ENCODE data around the gene VAT1L. TPM values are rescaled to one million over a fixed set of nuclear protein-coding genes. Genes with fewer than 3 reads are reported as not detected.

The VAT1L gene
- total RNA-seq, 1 experiment from 2014 or later: 0.10 TPM

- ChIA-PET RAD21 (ENCODE audit: low non-redundant PET in 1 of 2, low total read pairs in 2 of 2, uncharacterized antibody in 2 of 2, unreplicated experiment in 2 of 2) (no interaction called here), CTCF (interaction anchor here (0.9 kb wide), 1 partner anchor 9 kb away, joined by 4 read pairs; no protein-coding TSS in a partner anchor), POLR2A (no interaction called here)
- H3K9ac ChIP-seq (ENCODE audit: low read length): no peak overlapping the region
- H3K9me2 ChIP-seq (ENCODE audit: insufficient read depth): no peaks in the 10 kb centered on the region
- no peaks in the 10 kb centered on the region for H3K9me3 ChIP-seq (ENCODE audit: control insufficient read depth in 1 of 2, insufficient read depth in 1 of 2, low read depth in 1 of 2, low read length in 2 of 2)
- no peaks in the 10 kb centered on the region for H4K20me1 ChIP-seq (ENCODE audit: insufficient read depth)
- DNase-seq (ENCODE audit: low read depth, low spot score) (no peak), ATAC-seq (no peak)
- H3K27ac ChIP-seq (ENCODE audit: low read depth, low read length): no peak overlapping the region
- no peak overlapping the region for H3K4me3 ChIP-seq (replicated peaks in 1 of 2; ENCODE audit: low read depth in 1 of 2, low read length in 2 of 2)
- no peaks in the 10 kb centered on the region for H3K36me3 ChIP-seq (ENCODE audit: control insufficient read depth in 1 of 2, insufficient read depth in 2 of 2, low read length in 2 of 2)
- intact Hi-C loops (cut with micrococcal nuclease): no loop called here
- H3K4me1 ChIP-seq (ENCODE audit: control insufficient read depth in 1 of 2, insufficient read depth in 2 of 2, low read length in 2 of 2): no peaks in the 10 kb centered on the region
- no TSS peak for BruUV-seq (replicated peaks)
- peaks cover 57% of the 10 kb centered on the region for H3K27me3 ChIP-seq (ENCODE audit: insufficient read depth, low read length)
- no peak overlapping the region for H2AFZ ChIP-seq (ENCODE audit: low read depth, low read length, poor library complexity, severe bottlenecking)
- H3K4me2 ChIP-seq (ENCODE audit: low read length): no peak overlapping the region
- no peaks in the 10 kb centered on the region for H3K79me2 ChIP-seq (ENCODE audit: insufficient read depth, low read length)
- TF ChIP-seq FOSL1 (IDR thresholded peaks at IDR 0.05; ENCODE audit: low read depth) (no peak), RAD21 (IDR thresholded peaks at IDR 0.05; ENCODE audit: low read depth) (no peak), MAX (IDR thresholded peaks at IDR 0.05) (no peak), SRF (IDR thresholded peaks at IDR 0.05; ENCODE audit: low read depth) (no peak), ZBTB33 (IDR thresholded peaks at IDR 0.05; ENCODE audit: extremely low read depth, insufficient replicate concordance, low read length) (no peak), CEBPB (IDR thresholded peaks at IDR 0.05; ENCODE audit: low read depth) (no peak), ZNF274 (IDR thresholded peaks at IDR 0.05; ENCODE audit: low read depth, low read length) (no peak), SP1 (IDR thresholded peaks at IDR 0.05; ENCODE audit: low read depth) (no peak), EZH2phosphoT487 (IDR thresholded peaks at IDR 0.05; ENCODE audit: borderline replicate concordance) (no peak), POLR2A (IDR thresholded peaks at IDR 0.05; ENCODE audit: borderline replicate concordance, extremely low read depth, insufficient read depth, insufficient read length) (no peak), ELF1 (IDR thresholded peaks at IDR 0.05; ENCODE audit: borderline replicate concordance, low read depth) (no peak), POLR2AphosphoS5 (IDR thresholded peaks at IDR 0.05; ENCODE audit: low read depth, low read length) (no peak)
These were observed 172.4 kb downstream of the VAT1L start for GRCh38 chr16:77960766-77961165.
